CD4-positive, alpha-beta T cell (primary cell): ENCODE data around the gene FOXP4. TPM values are rescaled to one million over a fixed set of nuclear protein-coding genes. Genes with fewer than 3 reads are reported as not detected.

Experiments used
- ATAC-seq: fragments of 200-7000 bp; cut with Tn5 transposase; one replicate; pipeline ENCODE4 v1.10.0; 2022; ENCODE audit warnings: mild to moderate bottlenecking; ENCODE audit not compliant: poor library complexity
- CTCF ChIA-PET: fragments of 350-600 bp; sonication (Branson Sonifier 250); formaldehyde crosslinking; loops from one replicate; lab custom pipeline; 2021; ENCODE audit warnings: antibody characterized with exemption, inconsistent platforms; lab: Charles Lee
- POLR2A ChIA-PET: fragments of 350-600 bp; sonication (Branson Sonifier 250); formaldehyde crosslinking; loops from one replicate; lab custom pipeline; 2021; ENCODE audit warnings: antibody characterized with exemption, inconsistent platforms; lab: Charles Lee
- DNase-seq, 14 experiments: peaks; one replicate each; pipeline ENCODE4 v3.0.0-alpha.2; 2013 to 2020; ENCODE audit warnings: mixed read lengths in 2 of 14
- H3K27ac ChIP-seq, 2 donors: one replicate each; pipeline versions ENCODE4 v1.5.1 to v1.7.0; 2013; ENCODE audit warnings: low read length in 2 of 2, low read depth in 1 of 2, mild to moderate bottlenecking in 1 of 2
- H3K27me3 ChIP-seq, 2 experiments: 1 replicate in 1 of 2; 2 replicates in 1 of 2; pipeline versions ENCODE4 v1.6.1 to v1.7.0; 2013; ENCODE audit warnings: low read length in 2 of 2, control low read depth in 1 of 2, mild to moderate bottlenecking in 1 of 2, moderate library complexity in 1 of 2; ENCODE audit not compliant: insufficient read depth in 2 of 2, control insufficient read depth in 1 of 2
- H3K36me3 ChIP-seq: one replicate; pipeline ENCODE4 v1.6.1; 2013; ENCODE audit warnings: low read length, control low read depth; ENCODE audit not compliant: insufficient read depth
- H3K4me1 ChIP-seq: one replicate; pipeline ENCODE4 v1.6.1; 2013; ENCODE audit warnings: low read length, control low read depth; ENCODE audit not compliant: insufficient read depth
- H3K4me3 ChIP-seq: one replicate; pipeline ENCODE4 v1.5.1; 2013; ENCODE audit warnings: mild to moderate bottlenecking, low read length, moderate library complexity
- H3K9me3 ChIP-seq, 2 experiments: 1 replicate in 1 of 2; 2 replicates in 1 of 2; pipeline versions ENCODE4 v1.6.1 to v1.7.0; 2013; ENCODE audit warnings: low read length in 2 of 2, mild to moderate bottlenecking in 2 of 2, control low read depth in 1 of 2, moderate library complexity in 1 of 2; ENCODE audit not compliant: control insufficient read depth in 1 of 2, insufficient read depth in 1 of 2
- H3K27ac Mint-ChIP-seq: one replicate; pipeline ENCODE4 v1.8.0; 2020; ENCODE audit warnings: mixed read lengths
- H3K27me3 Mint-ChIP-seq: one replicate; pipeline ENCODE4 v1.8.0; 2021; ENCODE audit warnings: mixed read lengths
- H3K36me3 Mint-ChIP-seq: one replicate; pipeline ENCODE4 v1.8.0; 2021; ENCODE audit warnings: low read depth, mixed read lengths
- H3K4me1 Mint-ChIP-seq: one replicate; pipeline ENCODE4 v1.8.0; 2021; ENCODE audit warnings: low read depth, mixed read lengths
- H3K4me3 Mint-ChIP-seq: one replicate; pipeline ENCODE4 v1.8.0; 2020; ENCODE audit warnings: mild to moderate bottlenecking, mixed read lengths
- H3K9me3 Mint-ChIP-seq: one replicate; pipeline ENCODE4 v1.8.0; 2020; ENCODE audit warnings: mixed read lengths
- CTCF ChIP-seq: fragments of 200-600 bp; IDR thresholded peaks from one replicate; pipeline ENCODE4 v1.8.0; 2022; ENCODE audit warnings: antibody characterized with exemption, mild to moderate bottlenecking
- intact Hi-C, 2 experiments: fragments of 100-400 bp; cut with DNase I in 1 of 2; cut with micrococcal nuclease in 1 of 2; formaldehyde crosslinking; loops; one replicate each; pipeline versions ENCODE4 v1.15.1 to v1.9.0; 2023 to 2025; cut with DNase I, micrococcal nuclease
- polyA plus RNA-seq, 2 donors: library from polyadenylated mRNA; unstranded; fragments of 120-200 nt; gene quantifications; one replicate each; pipeline ENCODE4 v1.2.1, GENCODE V29; 2013
- total RNA-seq, 174 experiments: library from RNA in 2 of 174; stranded (reverse) in 2 of 174; gene quantifications; one replicate each; pipeline ENCODE4 v1.2.3 and lab custom pipeline; 2021 to 2026

FOXP4 gene
- total RNA-seq, result 1 to 10 TPM; 3.7 to 3.9 TPM
- polyA plus RNA-seq (2013, experiment 1 of 2), result 5.5 TPM
- polyA plus RNA-seq (2013, experiment 2 of 2), result 7.3 TPM
- total RNA-seq (lab: John Stamatoyannopoulos, UW), result 1.8 to 33.0 (median 6.9) reads per million in 172 experiments

- Mint-ChIP-seq H3K9me3 (no peaks in the 10 kb centered on the region), H3K4me1 (peaks cover 30% of the 10 kb centered on the region), H3K4me3 (peak within 1 kb of the TSS; percentile 93), H3K27ac (peak within 1 kb of the TSS; percentile 28), H3K27me3 (peaks cover 17% of the 10 kb centered on the region), H3K36me3 (peaks cover 4% of the 10 kb centered on the region)
- intact Hi-C loops, result loop anchor here (1.0 to 5.0 kb wide), 5 partner anchors 14 to 474 kb away; partner anchors contain the start of genes NFYA (in 1 of the 2) and OARD1 (in 1 of the 2)
- H3K27me3 ChIP-seq, result peaks cover 17 to 24% of the 10 kb centered on the region in 2 experiments
- H3K27ac ChIP-seq, result no peak within 1 kb of the TSS
- DNase-seq (peak; percentile 69 to 93 (median 79)), ATAC-seq (peak; percentile 87)
- peak within 1 kb of the TSS; percentile 69 for H3K4me3 ChIP-seq
- no peak for TF ChIP-seq CTCF
- peaks cover 0 to 12% of the 10 kb centered on the region in 2 experiments for H3K9me3 ChIP-seq
- POLR2A ChIA-PET, result interaction anchor here (0.9 to 2.5 kb wide), 2 partner anchors 14 to 15 kb away, joined by 4 to 12 read pairs; no protein-coding TSS in a partner anchor
- H3K4me1 ChIP-seq, result peaks cover 38% of the 10 kb centered on the region
- CTCF ChIA-PET, result no interaction called here
- peaks cover 3% of the 10 kb centered on the region for H3K36me3 ChIP-seq
Measured at GRCh38 chr6:41545703-41546474, at the start of gene FOXP4. FOXP4 (plus strand) TSS chr6:41546381; CDS start chr6:41565761, 19,380 bp downstream.

GRCh38 chr6:41497573-41497972, 48.6 kb upstream of the FOXP4 start:
- peaks cover 9 to 10% of the 10 kb centered on the region in 2 experiments for H3K27me3 ChIP-seq
- no peak for ATAC-seq
- no peaks in the 10 kb centered on the region for H3K9me3 ChIP-seq
- no peaks in the 10 kb centered on the region for H3K4me1 ChIP-seq
- Mint-ChIP-seq H3K4me1 (no peaks in the 10 kb centered on the region), H3K36me3 (no peaks in the 10 kb centered on the region), H3K4me3 (no peak overlapping the region), H3K27ac (no peak overlapping the region), H3K27me3 (peaks cover 57% of the 10 kb centered on the region), H3K9me3 (no peaks in the 10 kb centered on the region)
- DNase-seq, result no peak
- ChIA-PET CTCF (no interaction called here), POLR2A (no interaction called here)
- H3K4me3 ChIP-seq, result no peak overlapping the region
- no peak overlapping the region for H3K27ac ChIP-seq
- TF ChIP-seq CTCF, result no peak
- intact Hi-C loops, result no loop called here
- no peaks in the 10 kb centered on the region for H3K36me3 ChIP-seq

GRCh38 chr6:41497994-41498393, 48.2 kb upstream of the FOXP4 start:
- Histone ChIP-seq H3K4me3 (no peak overlapping the region), H3K27me3 (peaks cover 13 to 14% of the 10 kb centered on the region in 2 experiments), H3K36me3 (no peaks in the 10 kb centered on the region), H3K4me1 (no peaks in the 10 kb centered on the region), H3K9me3 (no peaks in the 10 kb centered on the region), H3K27ac (no peak overlapping the region)
- POLR2A ChIA-PET, result no interaction called here
- Mint-ChIP-seq H3K9me3 (no peaks in the 10 kb centered on the region), H3K36me3 (no peaks in the 10 kb centered on the region), H3K4me1 (no peaks in the 10 kb centered on the region), H3K4me3 (no peak overlapping the region), H3K27ac (no peak overlapping the region), H3K27me3 (peaks cover 59% of the 10 kb centered on the region)
- ATAC-seq (no peak), DNase-seq (no peak)
- CTCF ChIA-PET, result no interaction called here
- no peak for TF ChIP-seq CTCF
- intact Hi-C loops, result no loop called here
